Neural progenitor cell (in vitro differentiated cells): ENCODE measurements around the gene GPR82.

ENCODE experiments used
- EZH2 ChIP-seq: fragments of 200-600 bp; sonication (generic); IDR thresholded peaks from 2 replicates; pipeline ENCODE4 v1.6.1; 2017; ENCODE audit warnings: antibody characterized with exemption, mild to moderate bottlenecking, moderate library complexity
- TF ChIP-seq, protein P1 (sequence below): fragments of 200-600 bp; sonication (generic); IDR thresholded peaks from 2 replicates; pipeline ENCODE4 v1.5.1; 2017; ENCODE audit warnings: antibody characterized with exemption, mild to moderate bottlenecking

DNA sequence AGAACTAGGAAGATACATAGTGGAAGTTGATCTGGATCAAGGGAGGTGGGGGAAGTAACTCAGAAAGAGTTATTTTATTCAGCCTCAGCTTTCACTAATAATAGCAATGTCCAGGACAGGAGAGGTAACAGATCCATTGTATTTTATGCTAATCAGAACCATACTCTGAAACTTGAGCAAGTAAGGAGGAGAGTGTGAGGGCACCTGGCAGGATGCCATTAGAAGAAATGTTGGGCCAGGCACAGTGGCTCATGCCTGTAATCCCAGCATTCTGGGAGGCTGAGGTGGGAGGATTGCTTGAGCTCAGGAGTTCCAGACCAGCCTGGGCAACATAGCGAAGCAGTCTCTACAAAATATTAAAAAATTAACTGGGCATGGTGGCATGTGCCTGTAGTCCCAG is 18.9 kb upstream of the GPR82 start:
- no peak for TF ChIP-seq EZH2
- TF ChIP-seq, protein P1, sequence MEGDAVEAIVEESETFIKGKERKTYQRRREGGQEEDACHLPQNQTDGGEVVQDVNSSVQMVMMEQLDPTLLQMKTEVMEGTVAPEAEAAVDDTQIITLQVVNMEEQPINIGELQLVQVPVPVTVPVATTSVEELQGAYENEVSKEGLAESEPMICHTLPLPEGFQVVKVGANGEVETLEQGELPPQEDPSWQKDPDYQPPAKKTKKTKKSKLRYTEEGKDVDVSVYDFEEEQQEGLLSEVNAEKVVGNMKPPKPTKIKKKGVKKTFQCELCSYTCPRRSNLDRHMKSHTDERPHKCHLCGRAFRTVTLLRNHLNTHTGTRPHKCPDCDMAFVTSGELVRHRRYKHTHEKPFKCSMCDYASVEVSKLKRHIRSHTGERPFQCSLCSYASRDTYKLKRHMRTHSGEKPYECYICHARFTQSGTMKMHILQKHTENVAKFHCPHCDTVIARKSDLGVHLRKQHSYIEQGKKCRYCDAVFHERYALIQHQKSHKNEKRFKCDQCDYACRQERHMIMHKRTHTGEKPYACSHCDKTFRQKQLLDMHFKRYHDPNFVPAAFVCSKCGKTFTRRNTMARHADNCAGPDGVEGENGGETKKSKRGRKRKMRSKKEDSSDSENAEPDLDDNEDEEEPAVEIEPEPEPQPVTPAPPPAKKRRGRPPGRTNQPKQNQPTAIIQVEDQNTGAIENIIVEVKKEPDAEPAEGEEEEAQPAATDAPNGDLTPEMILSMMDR = no peak
